HG03103 (cell line): ENCODE data around the gene TAL1.
"Not testable (repeated sequence)": the region's sequence is repeated elsewhere in the genome, so short reads cannot be mapped to it uniquely, and the experiment has no call there.

Source experiments
- ATAC-seq: cut with Tn5 transposase; IDR thresholded peaks from one replicate; pipeline ENCODE4 v1.9.1; 2021; ENCODE audit warnings: low read depth; ENCODE audit not compliant: unreplicated experiment

The TAL1 gene

DNA sequence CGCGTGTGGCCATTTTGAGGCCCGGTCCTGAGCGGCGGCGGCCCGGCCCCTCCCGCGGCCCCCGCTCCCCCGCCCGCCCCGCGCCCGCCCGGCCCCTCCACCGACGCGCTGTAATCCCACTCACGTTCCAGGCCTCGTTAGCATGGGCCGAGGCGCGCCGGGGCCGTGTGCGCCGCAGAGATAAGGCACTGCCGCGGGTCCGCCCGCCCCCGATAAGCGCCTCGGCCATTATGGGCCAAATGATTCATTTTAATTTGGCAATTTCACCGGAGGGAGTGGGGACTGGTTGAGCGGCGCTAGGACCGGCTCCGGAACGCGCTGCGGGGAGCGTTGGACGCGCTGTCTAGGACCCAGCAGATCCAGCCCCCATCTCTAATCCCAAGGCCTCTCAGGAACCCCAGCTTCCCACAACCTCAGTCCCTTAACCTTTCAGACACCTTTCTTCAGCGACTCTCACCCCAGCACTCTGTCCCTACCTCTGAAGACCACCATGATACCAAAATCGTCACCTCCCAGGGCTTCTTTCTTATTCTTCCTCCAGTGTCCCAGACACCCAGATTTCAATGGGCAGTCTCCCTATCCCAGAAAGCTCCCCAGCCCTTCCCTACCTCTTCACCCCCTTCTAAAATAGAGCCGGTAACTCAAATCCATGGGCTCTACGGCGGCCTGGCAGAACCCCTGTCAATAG, at the start of gene TAL1:
Gene TAL1, minus strand, starts transcription at position 39 of the 688 bp plus-strand sequence. CDS start 6,337 bp downstream, outside the sequence.
- ATAC-seq, result no peak

DNA sequence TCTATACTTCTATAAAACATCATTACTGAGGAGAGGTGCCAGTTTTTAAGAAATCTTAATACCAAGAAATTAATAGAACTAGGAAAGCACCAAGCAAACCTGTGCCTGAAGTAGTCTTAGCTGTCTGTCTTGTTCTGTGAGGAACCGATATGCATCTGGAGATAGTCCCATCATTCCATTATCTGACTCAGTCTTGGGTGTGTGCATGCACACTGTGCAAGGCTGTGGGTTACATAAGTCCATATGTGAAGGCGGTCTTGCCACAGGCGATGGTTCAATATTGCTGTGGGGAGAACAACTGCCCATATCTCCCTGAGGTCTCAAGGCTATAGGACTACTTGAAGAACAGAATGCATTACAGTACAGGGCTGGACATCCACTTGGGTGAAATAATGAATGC, 48.1 kb upstream of the TAL1 start:
- no peak for ATAC-seq

DNA sequence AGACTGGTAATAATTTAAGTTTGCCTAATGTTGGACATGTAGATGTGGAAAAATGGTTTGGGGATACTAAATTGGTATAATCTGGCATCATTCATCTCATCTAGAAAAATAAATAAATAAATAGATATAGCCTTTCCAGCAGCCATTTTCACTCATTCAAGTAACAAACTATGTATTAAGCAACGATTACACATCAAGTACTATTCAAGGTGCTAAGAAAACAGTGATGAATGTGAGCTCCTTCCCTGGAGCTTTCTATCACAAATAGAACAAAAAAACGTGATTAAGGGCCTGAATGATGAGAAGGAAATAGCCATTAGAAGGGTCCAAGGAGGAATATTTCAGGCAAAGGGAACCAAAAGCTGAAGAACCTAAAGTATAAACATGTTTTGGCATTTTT, 44.8 kb upstream of the TAL1 start:
- ATAC-seq, result no peak

DNA sequence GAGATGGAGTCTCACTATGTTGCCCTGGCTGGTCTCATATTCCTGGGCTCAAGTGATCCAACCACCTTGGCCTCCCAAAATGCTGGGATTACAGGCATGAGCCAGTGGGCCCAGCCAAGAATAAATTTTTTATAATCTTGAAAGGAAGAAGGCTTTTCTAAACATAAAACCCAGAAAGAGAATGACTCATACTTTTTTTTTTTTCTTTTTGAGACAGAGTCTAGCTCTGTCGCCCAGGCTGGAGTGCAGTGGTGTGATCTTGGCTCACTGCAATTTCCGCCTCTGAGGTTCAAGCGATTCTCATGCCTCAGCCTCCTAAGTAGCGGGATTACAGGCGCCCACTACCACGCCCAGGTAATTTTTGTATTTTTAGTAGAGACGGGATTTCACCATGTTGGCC, 43.8 kb upstream of the TAL1 start:
- not testable (repeated sequence) for ATAC-seq

DNA sequence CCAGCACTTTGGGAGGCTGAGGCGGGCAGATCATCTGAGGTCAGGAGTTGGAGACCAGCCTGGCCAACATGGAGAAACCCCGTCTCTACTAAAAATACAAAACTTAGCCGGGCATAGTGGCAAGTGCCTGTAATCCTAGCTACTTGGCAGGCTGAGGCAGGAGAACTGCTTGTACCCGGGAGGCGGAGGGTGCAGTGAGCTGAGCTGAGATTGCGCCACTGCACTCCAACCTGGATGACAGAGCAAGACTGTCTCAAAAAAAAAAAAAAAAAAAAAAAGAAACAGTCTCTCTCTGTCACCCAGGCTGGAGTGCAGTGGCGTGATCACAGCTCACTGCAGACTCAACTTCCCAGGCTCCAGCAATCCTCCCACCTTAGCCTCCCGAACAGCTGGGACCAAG, 33.5 kb upstream of the TAL1 start:
- ATAC-seq, result not testable (repeated sequence)

DNA sequence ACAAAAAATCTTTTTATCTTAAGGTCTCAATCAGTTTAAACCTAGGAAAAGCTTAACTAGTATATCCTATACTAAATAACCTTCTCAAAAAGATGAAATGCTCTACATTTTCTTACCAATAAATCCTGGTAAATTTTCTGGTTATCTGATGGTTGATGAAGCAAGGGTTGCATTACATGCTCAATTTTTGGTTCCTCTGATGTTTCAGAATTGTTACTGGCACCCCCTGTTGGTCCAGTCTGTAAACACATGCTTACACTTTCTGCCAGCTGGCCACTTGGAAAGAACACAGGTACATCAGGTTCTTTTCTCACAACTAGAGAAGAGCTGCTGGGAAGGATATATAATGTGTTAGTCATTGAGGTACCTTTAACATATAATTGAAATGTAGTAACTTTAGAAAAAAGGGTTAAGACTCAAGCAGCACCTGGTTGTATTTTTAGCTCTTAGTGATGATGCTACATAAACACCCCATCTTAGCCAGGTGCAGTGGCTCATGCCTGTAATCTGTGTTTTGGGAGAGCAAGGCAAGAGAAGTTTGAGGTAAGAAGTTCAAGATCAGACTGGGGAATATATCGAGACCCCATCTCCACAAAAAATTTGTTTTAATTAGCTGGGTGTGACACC, 30.9 kb upstream of the TAL1 start:
- no peak for ATAC-seq

DNA sequence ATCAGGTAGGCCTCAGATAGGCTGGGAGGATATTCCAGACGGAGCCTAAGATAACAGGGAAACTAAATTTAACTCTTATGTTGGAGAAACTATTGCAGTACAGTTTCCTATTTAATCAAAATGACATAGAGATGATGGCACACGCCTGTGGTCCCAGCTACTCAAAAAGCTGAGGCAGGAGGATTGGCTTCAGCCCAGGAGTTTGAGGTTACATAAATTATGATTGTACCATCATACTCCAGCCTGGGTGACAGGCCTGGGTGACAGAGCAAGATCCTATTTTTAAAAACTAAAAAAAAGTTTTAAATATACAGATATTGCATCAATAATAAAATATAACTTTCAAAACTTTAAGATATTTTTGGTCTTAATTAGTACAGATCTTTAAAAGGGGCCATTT, 25.2 kb upstream of the TAL1 start:
- no peak for ATAC-seq

DNA sequence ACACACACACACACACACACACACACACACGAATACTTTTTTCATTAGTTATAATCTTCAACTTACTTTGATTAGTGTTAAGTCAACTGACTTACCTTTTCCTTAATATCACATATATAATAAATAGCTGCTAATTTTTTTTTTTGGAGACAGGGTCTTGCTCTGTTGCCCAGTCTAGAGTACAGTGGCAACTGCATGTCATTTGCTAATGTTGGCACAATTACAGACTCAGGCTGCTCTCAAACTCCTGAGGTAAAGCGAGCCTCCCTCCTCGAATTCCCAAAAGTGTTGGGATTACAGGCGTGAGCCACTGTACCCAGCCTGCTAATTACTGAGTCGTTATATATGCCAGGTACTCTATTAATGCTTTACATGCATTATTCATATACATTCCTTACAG, 20.8 kb upstream of the TAL1 start:
- no peak for ATAC-seq

DNA sequence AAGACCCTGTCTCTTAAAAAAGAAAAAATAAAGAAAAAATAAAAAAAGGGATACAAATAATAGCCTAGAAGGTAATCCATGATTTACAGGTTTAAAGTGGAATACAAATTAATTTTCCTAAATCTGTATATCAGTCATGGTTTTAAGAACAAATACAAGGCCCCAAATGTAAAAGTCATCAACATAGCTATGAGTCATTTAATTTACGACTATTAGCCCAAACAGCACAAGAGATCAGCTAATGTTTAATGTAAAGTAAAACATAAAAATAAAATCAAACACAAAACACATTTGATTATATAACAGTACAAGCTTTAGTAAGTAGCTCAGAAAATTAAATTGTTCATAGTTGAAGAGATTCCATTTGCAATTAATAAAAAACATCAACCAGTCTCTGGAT, 20.3 kb upstream of the TAL1 start:
- ATAC-seq, result no peak

DNA sequence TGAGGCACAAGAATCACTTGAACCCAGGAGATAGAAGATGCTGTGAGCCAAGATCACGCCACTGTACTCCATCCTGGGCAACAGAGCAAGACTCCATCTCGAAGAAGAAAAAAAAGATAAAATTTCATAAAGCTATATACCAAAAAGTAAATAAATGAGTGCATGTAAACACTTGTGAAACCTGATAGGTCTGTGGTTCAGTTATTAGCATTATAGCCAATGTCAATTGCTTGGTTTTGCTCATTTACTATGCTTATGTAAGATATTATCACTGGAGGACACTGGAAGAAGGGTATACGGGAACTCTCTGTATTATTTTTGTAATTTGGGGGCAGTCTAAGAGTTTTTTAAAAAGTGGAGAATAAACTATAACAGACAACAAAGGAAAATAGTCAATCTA, 17.7 kb upstream of the TAL1 start:
- ATAC-seq, result no peak

DNA sequence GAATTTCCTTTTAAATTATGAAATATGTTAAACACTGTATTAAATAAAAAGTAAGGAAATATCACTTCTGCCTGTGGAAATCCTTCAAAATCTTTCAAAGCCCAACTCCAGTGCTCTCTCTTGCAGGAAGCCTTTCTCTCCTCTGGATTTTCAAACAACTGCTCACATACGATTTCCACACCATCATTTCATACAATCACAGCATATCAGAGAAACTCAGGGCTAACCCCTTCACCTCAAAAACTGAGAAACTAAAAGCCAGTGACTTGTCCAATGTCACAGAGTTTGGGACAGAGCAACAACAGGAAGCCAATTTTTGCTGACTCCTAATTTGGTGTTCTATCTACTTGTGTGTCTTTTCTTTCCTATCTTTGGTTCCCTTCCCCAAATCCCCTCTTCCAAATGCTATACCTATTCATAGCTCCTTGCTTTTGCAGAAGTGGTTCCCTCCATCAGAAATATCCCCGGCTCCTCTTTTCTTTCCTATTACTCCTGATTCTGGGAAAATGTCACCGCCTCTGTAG, 12.4 kb upstream of the TAL1 start:
- ATAC-seq, result no peak

DNA sequence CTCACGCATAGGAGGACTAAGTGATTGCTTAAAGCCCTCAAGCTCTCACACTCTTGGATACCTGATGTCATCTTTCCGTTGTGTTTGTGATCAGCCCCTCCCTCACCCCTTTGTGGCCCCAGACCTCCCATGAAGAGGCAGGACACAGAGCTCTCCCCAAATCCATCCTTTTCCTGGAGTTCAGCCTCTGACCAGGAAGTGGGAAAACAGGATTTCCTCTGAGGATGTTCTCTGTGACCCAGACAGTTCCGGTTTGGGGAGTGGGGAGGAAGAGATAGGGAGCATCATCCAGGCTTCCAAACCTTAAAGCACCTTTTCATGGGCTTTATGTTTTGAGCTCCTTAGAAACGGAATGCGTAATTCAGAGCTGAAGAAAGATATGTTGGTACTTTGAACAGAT, 11.9 kb upstream of the TAL1 start:
- no peak for ATAC-seq

DNA sequence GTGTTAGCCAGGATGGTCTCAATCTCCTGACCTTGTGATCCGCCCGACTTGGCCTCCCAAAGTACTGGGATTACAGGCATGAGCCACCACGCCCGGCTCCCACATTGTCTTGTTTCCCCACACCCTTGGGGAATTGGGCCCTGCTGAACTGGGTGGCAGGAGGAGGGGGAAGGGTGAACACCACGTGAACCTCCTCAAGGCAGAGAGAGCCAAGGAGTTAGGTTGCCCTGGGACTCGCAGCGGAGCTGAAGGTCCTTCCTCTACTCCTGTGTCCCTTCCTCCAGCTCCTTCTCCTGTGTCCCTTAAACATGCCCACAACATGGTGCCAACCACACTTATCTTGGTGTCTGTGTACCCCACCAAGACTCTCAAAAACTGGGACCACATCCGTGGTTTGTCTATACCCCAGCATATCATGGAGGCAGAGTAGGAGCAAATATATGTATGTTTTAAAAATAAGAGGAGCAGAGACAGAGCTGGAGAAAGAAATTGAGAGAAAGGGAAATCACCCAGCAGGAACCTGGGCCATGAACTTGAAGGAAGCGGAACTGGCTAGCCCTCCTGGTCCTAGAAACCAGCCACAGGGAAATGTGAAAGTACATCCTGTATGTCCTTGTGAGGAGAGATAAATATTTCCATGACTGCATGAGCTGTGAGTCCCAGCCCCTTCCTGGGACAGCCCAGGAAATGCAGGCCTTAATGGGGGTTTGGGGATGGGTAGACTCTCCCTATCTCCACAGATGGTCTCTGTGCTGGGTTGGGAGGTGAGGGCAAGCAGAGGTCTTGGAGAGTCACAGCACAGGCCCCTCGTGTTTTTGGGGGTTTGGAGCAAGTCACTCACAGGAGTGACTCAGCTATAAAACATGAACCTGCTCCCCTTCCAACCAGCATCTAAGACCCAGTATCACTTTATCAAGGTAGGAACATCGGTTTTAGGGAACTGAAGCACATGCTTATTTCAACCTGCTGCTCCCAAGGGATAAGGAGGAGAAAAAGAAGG, 9.4 kb upstream of the TAL1 start:
- ATAC-seq, result no peak

DNA sequence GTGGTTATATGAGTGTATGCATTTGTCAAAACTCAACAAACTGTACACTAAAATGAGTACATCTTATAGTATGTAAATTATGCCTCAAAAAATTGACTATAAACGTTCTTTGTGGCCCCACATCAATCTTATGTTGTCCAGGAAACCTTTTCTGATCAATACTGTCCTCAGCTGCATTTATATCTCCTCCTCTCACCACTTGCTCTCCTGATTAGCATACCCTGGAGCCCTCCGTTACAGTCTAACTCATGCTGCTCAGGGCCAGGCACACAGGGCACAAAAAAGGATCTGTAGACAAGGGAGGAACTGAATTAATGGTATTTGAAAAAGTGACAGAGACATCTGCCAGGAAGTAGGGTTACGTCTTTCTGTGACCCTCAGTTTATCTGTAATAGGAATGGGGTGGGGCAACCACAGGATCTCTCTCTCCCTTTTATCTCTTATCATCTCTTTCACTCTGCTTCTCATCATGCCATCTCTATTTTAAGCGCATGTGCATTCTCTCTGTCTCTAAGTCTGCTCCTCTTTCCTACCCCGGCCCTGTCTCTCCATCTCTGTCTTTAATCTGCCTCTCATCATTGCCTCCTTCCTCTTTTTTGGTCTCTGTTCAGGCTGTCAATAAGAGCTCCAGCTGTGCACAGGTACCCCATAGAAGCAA, 7.0 kb upstream of the TAL1 start:
- no peak for ATAC-seq

DNA sequence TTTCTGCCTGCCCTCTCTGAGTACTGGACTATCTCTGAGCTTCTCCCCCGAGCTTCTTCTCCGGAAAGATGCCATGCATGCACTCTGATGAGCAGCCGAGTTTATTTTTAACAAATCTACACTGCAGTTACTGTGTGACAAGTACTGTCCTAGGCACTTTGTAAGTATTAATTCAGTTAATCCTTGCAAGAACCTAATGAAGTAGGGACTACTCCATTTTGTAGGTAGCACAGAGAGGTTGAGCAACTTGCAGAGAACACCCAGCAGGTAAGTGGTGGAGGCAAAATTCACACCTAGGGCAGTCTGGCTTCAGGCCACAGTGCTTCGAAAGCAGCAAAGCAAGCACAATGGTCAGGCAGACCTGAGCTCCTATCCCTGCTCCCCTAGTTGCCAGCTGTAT, 3.8 kb upstream of the TAL1 start:
- no peak for ATAC-seq

DNA sequence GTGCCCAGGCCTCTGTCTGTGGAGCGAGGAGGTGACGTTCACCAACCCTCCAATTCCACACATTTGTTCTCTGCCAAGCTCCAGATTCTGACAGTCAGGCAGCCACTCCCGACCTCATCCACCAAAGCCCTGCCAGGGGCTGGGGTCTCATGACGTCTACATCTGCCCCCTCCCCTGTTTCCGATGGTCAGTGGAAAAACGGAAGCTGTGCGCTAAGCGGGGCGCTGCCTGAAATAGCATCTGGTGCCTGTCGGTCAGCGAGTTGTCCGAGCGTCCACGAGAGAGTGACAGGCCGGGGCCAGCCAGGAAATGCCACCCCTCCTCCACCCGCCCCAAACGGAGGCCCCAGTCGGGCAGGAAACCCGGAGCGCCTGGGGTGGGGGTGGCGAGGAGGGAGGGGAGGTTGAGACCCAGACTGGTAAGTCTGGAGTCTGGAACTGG, 3.2 kb upstream of the TAL1 start:
- no peak for ATAC-seq

DNA sequence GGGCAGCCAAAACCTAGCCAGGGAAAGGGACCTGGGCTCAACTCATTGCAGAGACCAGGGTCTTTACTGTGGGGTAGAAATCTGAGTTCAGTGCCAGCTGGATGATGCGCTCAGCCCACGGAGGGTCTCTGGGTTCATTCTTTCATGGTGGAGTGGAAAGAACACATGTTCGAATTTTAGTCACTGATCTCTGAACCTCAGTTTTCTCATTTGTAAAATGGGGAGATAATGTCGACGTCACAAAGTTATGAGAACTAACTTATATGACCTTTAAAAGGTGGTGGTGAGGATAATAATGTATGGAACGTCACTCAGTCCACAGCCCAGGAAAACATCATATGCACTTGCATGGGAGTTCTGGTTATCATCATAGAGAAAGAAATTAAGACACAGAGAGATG, 1.2 kb upstream of the TAL1 start:
- ATAC-seq, result no peak

DNA sequence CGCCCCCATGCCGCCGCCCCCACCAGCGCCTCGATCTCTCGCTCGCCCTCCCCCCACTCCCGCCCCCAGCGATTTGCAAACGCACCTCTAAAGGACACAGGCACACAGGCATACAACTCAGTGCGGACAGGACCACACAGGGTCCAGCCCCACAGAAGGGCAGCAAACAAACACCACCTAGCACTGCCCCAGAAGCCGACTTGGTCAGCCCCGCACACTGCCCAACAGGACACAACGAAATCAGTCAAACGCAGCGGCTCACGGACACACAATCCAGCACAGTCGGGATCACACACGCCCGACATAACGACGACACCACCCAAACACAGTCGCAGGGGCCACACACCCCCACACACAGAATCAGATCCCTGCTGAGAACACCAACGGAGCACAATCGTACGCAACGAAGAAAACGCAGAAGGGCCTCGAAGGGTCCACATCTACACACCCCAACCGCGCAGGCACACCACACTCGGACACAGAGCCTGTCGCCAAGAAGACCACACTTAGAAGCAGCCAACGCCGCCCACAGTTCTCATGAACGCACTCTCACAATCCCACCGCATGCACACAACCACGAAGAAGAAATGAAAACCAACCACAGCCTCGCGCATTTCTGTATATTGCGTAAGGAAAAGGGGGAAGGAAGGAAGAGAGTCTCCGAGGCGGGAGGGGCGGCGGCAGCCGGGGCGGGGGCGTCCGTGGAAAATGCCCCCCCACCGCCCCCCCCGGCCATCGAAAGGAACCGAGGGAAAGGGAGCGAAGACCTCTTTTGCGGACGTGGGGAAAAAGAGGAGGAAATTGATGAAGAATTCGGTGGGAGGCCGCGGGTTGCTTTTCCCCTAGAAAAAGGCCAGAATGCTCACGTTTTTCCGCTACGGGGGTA, 481 bp downstream of the TAL1 start:
- no peak for ATAC-seq

DNA sequence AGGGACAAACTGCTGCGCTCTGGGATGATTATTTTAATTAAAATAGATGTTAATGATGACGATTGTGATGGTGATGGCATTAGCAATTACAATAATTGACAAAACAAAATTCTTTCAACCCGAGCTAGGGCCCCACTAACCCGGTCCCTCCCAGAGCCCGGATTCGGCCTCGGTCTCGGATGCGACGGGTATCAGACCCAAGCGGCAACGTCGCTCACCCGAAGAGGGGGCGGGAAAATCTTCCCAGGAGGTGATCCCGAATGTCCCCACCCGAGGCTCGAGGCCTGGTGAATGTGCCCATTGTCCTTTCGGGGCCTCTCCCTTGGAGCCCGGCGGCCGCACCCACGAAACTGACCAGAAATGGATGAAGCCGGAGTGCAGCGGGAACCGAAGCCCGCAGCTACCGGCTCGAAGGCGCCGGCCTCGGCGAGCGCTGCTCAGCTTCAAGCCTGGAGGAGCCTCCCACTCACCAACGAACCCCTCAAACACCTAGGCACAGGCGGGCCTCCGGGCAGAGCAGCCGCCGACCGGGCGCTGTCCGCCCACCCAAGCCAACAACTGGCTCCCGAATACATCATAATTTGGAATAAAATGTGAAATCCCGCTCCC, 1.2 kb downstream of the TAL1 start:
- ATAC-seq, result no peak
